Endothelial cell of umbilical vein (primary cell): ENCODE data around the gene RNF121. TPM values are rescaled to one million over a fixed set of nuclear protein-coding genes. Genes with fewer than 3 reads are reported as not detected.

Experiments
- BruUV-seq: library from RNA; stranded (reverse); fragments of 400-500 nt; replicated peaks from 2 replicates; lab custom pipeline; 2021; lab: Mats Ljungman, UMichigan
- CTCF ChIA-PET: fragments of 300-600, 350-600 bp; sonication (Branson Sonifier 250); formaldehyde crosslinking; loops from one replicate; lab custom pipeline; 2021; ENCODE audit warnings: antibody characterized with exemption, inconsistent platforms; lab: Charles Lee
- POLR2A ChIA-PET: fragments of 300-600, 350-600 bp; sonication (Branson Sonifier 250); formaldehyde crosslinking; loops from one replicate; lab custom pipeline; 2021; ENCODE audit warnings: antibody characterized with exemption, inconsistent platforms; lab: Charles Lee
- DNase-seq: peaks from one replicate; pipeline ENCODE4 v3.0.0-alpha.2; 2011; ENCODE audit warnings: low read depth, low spot score
- FAIRE-seq: peaks from 2 replicates; lab custom pipeline; 2011; peaks lifted over from hg19 to GRCh38; lab: Jason Lieb, UNC
- H2AFZ ChIP-seq: 2 replicates; pipeline ENCODE4 v1.6.0; 2012; ENCODE audit warnings: low read depth, low read length, control low read depth, inconsistent platforms
- H3K27ac ChIP-seq: 2 replicates; pipeline ENCODE4 v1.5.1; 2011; ENCODE audit warnings: low read depth, mild to moderate bottlenecking, control low read depth, low read length, moderate library complexity; ENCODE audit not compliant: insufficient read depth
- H3K27me3 ChIP-seq, 2 experiments: 2 replicates each; pipeline versions ENCODE4 v1.6.0 to v1.6.1; 2011; ENCODE audit warnings: low read length in 2 of 2, mixed read lengths in 1 of 2; ENCODE audit not compliant: control insufficient read depth in 2 of 2, insufficient read depth in 2 of 2
- H3K36me3 ChIP-seq, 2 experiments: 2 replicates in 1 of 2; 3 replicates in 1 of 2; pipeline ENCODE4 v1.5.1; 2011; ENCODE audit warnings: low read length in 2 of 2, mild to moderate bottlenecking in 1 of 2, moderate library complexity in 1 of 2; ENCODE audit not compliant: control insufficient read depth in 2 of 2, insufficient read depth in 2 of 2; ENCODE audit errors: extremely low read depth in 1 of 2
- H3K4me1 ChIP-seq: 3 replicates; pipeline ENCODE4 v1.5.1; 2011; ENCODE audit warnings: mild to moderate bottlenecking, low read length; ENCODE audit not compliant: control insufficient read depth, insufficient read depth; ENCODE audit errors: extremely low read depth
- H3K4me2 ChIP-seq: 2 replicates; pipeline ENCODE4 v1.6.1; 2011; ENCODE audit warnings: low read length, control low read depth, mixed read lengths; ENCODE audit not compliant: insufficient read depth
- H3K4me3 ChIP-seq, 3 experiments: fragments of 200-600 bp in 1 of 3; sonication (generic), shearing (Covaris generic) in 1 of 3; replicated peaks in 1 of 3; 2 replicates each; pipeline ENCODE4 v1.5.1; 2011 to 2016; ENCODE audit warnings: control low read depth in 3 of 3, low read length in 3 of 3, mild to moderate bottlenecking in 2 of 3, inconsistent platforms in 1 of 3, low read depth in 1 of 3, moderate library complexity in 1 of 3; ENCODE audit not compliant: insufficient read depth in 1 of 3
- H3K79me2 ChIP-seq: 2 replicates; pipeline ENCODE4 v1.6.0; 2012; ENCODE audit warnings: low read length, inconsistent platforms; ENCODE audit not compliant: control insufficient read depth, insufficient read depth
- H3K9ac ChIP-seq: replicated peaks from 2 replicates; pipeline ENCODE3; 2011; ENCODE audit warnings: low read length, control low read depth; ENCODE audit not compliant: insufficient read depth; ENCODE audit errors: extremely low read depth
- H3K9me1 ChIP-seq: replicated peaks from 3 replicates; pipeline ENCODE4 v1.6.0; 2011; ENCODE audit warnings: mild to moderate bottlenecking, low read length; ENCODE audit not compliant: control insufficient read depth, insufficient read depth; ENCODE audit errors: extremely low read depth
- H3K9me3 ChIP-seq: replicated peaks from 2 replicates; pipeline ENCODE4 v1.5.1; 2012; ENCODE audit warnings: low read length, inconsistent platforms; ENCODE audit not compliant: control insufficient read depth, insufficient read depth
- H4K20me1 ChIP-seq: replicated peaks from 2 replicates; pipeline ENCODE3; 2011; ENCODE audit warnings: mild to moderate bottlenecking, low read length; ENCODE audit not compliant: control insufficient read depth, insufficient read depth; ENCODE audit errors: extremely low read depth
- CTCF ChIP-seq, 2 donors: IDR thresholded peaks; 1 replicate in 1 of 2; 2 replicates in 1 of 2; pipeline ENCODE4 v1.5.1; 2011; ENCODE audit warnings: low read length in 2 of 2, mild to moderate bottlenecking in 2 of 2, moderate library complexity in 2 of 2, control low read depth in 1 of 2, inconsistent platforms in 1 of 2, low read depth in 1 of 2; ENCODE audit not compliant: insufficient read depth in 1 of 2; ENCODE audit errors: extremely low read depth in 1 of 2
- EZH2 ChIP-seq: IDR thresholded peaks from 2 replicates; pipeline ENCODE4 v1.6.1; 2012; ENCODE audit warnings: borderline replicate concordance, low read depth, mild to moderate bottlenecking, moderate library complexity, low read length, inconsistent platforms; ENCODE audit not compliant: severe bottlenecking
- GATA2 ChIP-seq: IDR thresholded peaks from 2 replicates; pipeline ENCODE4 v1.7.0; 2011; ENCODE audit warnings: low read depth, mild to moderate bottlenecking, moderate library complexity, mixed read lengths, low read length; ENCODE audit not compliant: insufficient read length, insufficient read depth
- JUN ChIP-seq: IDR thresholded peaks from 2 replicates; pipeline ENCODE4 v1.6.1; 2011; ENCODE audit warnings: borderline replicate concordance, low read depth; ENCODE audit not compliant: insufficient read length, insufficient read depth
- MAX ChIP-seq: IDR thresholded peaks from 2 replicates; pipeline ENCODE4 v1.6.1; 2011; ENCODE audit not compliant: insufficient read depth, insufficient read length
- MYC ChIP-seq: IDR thresholded peaks from one replicate; pipeline ENCODE4 v1.6.1; 2011; ENCODE audit warnings: mild to moderate bottlenecking, low read depth, low read length
- POLR2A ChIP-seq: IDR thresholded peaks from 2 replicates; pipeline ENCODE4 v1.6.1; 2012; ENCODE audit warnings: low read depth, mild to moderate bottlenecking, control low read depth, low read length
- POLR2AphosphoS5 ChIP-seq: IDR thresholded peaks from 2 replicates; pipeline ENCODE4 v1.6.1; 2012; ENCODE audit warnings: low read depth, mild to moderate bottlenecking, control low read depth, low read length, moderate library complexity; ENCODE audit not compliant: insufficient read depth
- dilution Hi-C: fragments of 300-500 bp; cut with MboI; formaldehyde crosslinking; loops from one replicate; pipeline ENCODE4 v1.15.0; 2019; ENCODE audit warnings: low sequenced_read_pairs; ENCODE audit not compliant: extremely low pct_ligation_motif_present
- intact Hi-C: fragments of 100-400 bp; cut with micrococcal nuclease; formaldehyde crosslinking; loops from one replicate; pipeline ENCODE4 v1.10.0; 2022
- polyA plus RNA-seq, 4 experiments: library from polyadenylated mRNA; depleted of rRNA in 3 of 4; stranded (reverse) in 3 of 4; unstranded in 1 of 4; fragments of >200 nt; gene quantifications; 2 replicates each; pipeline versions ENCODE4 v1.2.1 to v1.2.3, GENCODE V29; 2011 to 2012; ENCODE audit warnings: missing spikeins in 1 of 4
- total RNA-seq: library from RNA; stranded (reverse); gene quantifications from 2 replicates; pipeline ENCODE4 v1.2.3, GENCODE V29; 2021

Gene RNF121
- total and polyA plus RNA-seq, 2 donors (not counting 3 experiments of a cell fraction or from before 2014, with no cell fraction given) = 61.4 to 99.9 TPM

GRCh38 chr11:71940561-71941219 is 11.8 kb downstream of the RNF121 start:
- Histone ChIP-seq H3K9me1 (no peaks in the 10 kb centered on the region), H4K20me1 (no peaks in the 10 kb centered on the region), H3K79me2 (peaks cover 72% of the 10 kb centered on the region), H3K27ac (no peak overlapping the region), H3K4me1 (peaks cover 67% of the 10 kb centered on the region), H2AFZ (no peak overlapping the region), H3K36me3 (peaks cover 0 to 5% of the 10 kb centered on the region in 2 experiments), H3K4me2 (no peak overlapping the region), H3K27me3 (no peaks in the 10 kb centered on the region), H3K9me3 (no peaks in the 10 kb centered on the region), H3K9ac (no peak overlapping the region), H3K4me3 (no peak overlapping the region)
- no peak for DNase-seq
- dilution Hi-C loops = no loop called here
- intact Hi-C loops = no loop called here
- BruUV-seq = no TSS peak
- CTCF ChIA-PET = no interaction called here
- no peak for FAIRE-seq
- TF ChIP-seq MYC (no peak), POLR2AphosphoS5 (no peak), POLR2A (no peak), CTCF (IDR thresholded peaks at IDR 0.05; ENCODE audit: extremely low read depth in 1 of 2, insufficient read depth in 1 of 2, low read depth in 1 of 2, low read length in 2 of 2) (no peak), GATA2 (no peak), EZH2 (no peak), JUN (no peak), MAX (no peak)
- POLR2A ChIA-PET = no interaction called here
